22Rv1 (cell line): ENCODE data around the gene AMT.

ENCODE experiments used
- ZFX ChIP-seq: fragments of 450-650 bp; IDR thresholded peaks from 2 replicates; pipeline ENCODE4 v1.6.1; 2017; ENCODE audit warnings: antibody characterized with exemption, borderline replicate concordance
- TF ChIP-seq, protein P1 (sequence below): fragments of 450-650 bp; IDR thresholded peaks from 2 replicates; pipeline ENCODE4 v1.5.1; 2017; ENCODE audit warnings: mild to moderate bottlenecking

- TF ChIP-seq, protein P1, sequence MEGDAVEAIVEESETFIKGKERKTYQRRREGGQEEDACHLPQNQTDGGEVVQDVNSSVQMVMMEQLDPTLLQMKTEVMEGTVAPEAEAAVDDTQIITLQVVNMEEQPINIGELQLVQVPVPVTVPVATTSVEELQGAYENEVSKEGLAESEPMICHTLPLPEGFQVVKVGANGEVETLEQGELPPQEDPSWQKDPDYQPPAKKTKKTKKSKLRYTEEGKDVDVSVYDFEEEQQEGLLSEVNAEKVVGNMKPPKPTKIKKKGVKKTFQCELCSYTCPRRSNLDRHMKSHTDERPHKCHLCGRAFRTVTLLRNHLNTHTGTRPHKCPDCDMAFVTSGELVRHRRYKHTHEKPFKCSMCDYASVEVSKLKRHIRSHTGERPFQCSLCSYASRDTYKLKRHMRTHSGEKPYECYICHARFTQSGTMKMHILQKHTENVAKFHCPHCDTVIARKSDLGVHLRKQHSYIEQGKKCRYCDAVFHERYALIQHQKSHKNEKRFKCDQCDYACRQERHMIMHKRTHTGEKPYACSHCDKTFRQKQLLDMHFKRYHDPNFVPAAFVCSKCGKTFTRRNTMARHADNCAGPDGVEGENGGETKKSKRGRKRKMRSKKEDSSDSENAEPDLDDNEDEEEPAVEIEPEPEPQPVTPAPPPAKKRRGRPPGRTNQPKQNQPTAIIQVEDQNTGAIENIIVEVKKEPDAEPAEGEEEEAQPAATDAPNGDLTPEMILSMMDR = no peak
- TF ChIP-seq ZFX = no peak
Observed at GRCh38 chr3:49401766-49402165, 20.5 kb downstream of the AMT start.
